SK-N-SH (cell line): ENCODE measurements around the gene TRMT112. TPM values are rescaled to one million over a fixed set of nuclear protein-coding genes. Genes with fewer than 3 reads are reported as not detected.

Source experiments
- CTCF ChIA-PET: fragments of 300-600, 350-600 bp; formaldehyde crosslinking; extraction: SDS; loops from one replicate; lab custom pipeline; 2021; lab: Yijun Ruan, JAX
- POLR2A ChIA-PET: fragments of 350-600 bp; sonication (Branson Sonifier 250); formaldehyde crosslinking; extraction: SDS; loops from one replicate; lab custom pipeline; 2020; ENCODE audit warnings: antibody characterized with exemption, inconsistent platforms; lab: Yijun Ruan, JAX
- DNase-seq: peaks from one replicate; pipeline ENCODE4 v3.0.0; 2012
- H2AFZ ChIP-seq: fragments of 200-600 bp; sonication (generic); 2 replicates; pipeline ENCODE4 v1.8.1; 2016; ENCODE audit warnings: antibody characterized with exemption, mild to moderate bottlenecking, low read depth
- H3F3A ChIP-seq: fragments of 200-600 bp; sonication (generic); replicated peaks from 2 replicates; pipeline ENCODE3; 2016; ENCODE audit warnings: antibody characterized with exemption, mild to moderate bottlenecking; ENCODE audit not compliant: insufficient read depth
- H3K27ac ChIP-seq, 2 experiments: fragments of 200-500 bp in 1 of 2; fragments of 200-600 bp in 1 of 2; sonication (Bioruptor generic) in 1 of 2; sonication (generic), shearing (Covaris generic) in 1 of 2; 2 replicates each; pipeline versions ENCODE4 v1.5.1 to v1.6.1; 2014 to 2016; ENCODE audit warnings: low read depth in 2 of 2, inconsistent platforms in 1 of 2, low read length in 1 of 2, mild to moderate bottlenecking in 1 of 2, mixed read lengths in 1 of 2
- H3K27me3 ChIP-seq: fragments of 200-600 bp; sonication (generic), shearing (Covaris generic); 2 replicates; pipeline ENCODE4 v1.6.1; 2016; ENCODE audit warnings: mixed run types; ENCODE audit not compliant: insufficient read depth
- H3K36me3 ChIP-seq, 2 experiments: fragments of 200-500 bp in 1 of 2; fragments of 200-600 bp in 1 of 2; sonication (Bioruptor generic) in 1 of 2; sonication (generic) in 1 of 2; replicated peaks in 1 of 2; 2 replicates each; pipeline versions ENCODE3 to v1.5.1; 2014 to 2016; ENCODE audit warnings: low read length in 1 of 2, mild to moderate bottlenecking in 1 of 2; ENCODE audit not compliant: insufficient read depth in 2 of 2, control insufficient read depth in 1 of 2
- H3K4me1 ChIP-seq, 2 experiments: fragments of 200-500 bp in 1 of 2; fragments of 200-600 bp in 1 of 2; sonication (Bioruptor generic) in 1 of 2; sonication (generic), shearing (Covaris generic) in 1 of 2; 2 replicates each; pipeline versions ENCODE4 v1.5.1 to v1.6.1; 2014 to 2016; ENCODE audit warnings: low read depth in 1 of 2, low read length in 1 of 2, mixed run types in 1 of 2; ENCODE audit not compliant: insufficient read depth in 2 of 2, control insufficient read depth in 1 of 2
- H3K4me2 ChIP-seq: fragments of 200-600 bp; sonication (generic), shearing (Covaris generic); 2 replicates; pipeline ENCODE4 v1.6.1; 2017; ENCODE audit warnings: mixed run types
- H3K4me3 ChIP-seq, 2 experiments: fragments of 200-500 bp in 1 of 2; fragments of 200-600 bp in 1 of 2; sonication (Bioruptor generic) in 1 of 2; sonication (generic), shearing (Covaris generic) in 1 of 2; 2 replicates each; pipeline versions ENCODE4 v1.5.1 to v1.8.1; 2014 to 2016; ENCODE audit warnings: low read depth in 2 of 2, inconsistent platforms in 1 of 2, low read length in 1 of 2, mild to moderate bottlenecking in 1 of 2, mixed read lengths in 1 of 2, moderate library complexity in 1 of 2
- H3K79me2 ChIP-seq: fragments of 200-600 bp; sonication (generic); 2 replicates; pipeline ENCODE4 v1.8.1; 2017; ENCODE audit warnings: mild to moderate bottlenecking; ENCODE audit not compliant: insufficient read depth
- H3K9ac ChIP-seq: fragments of 200-600 bp; sonication (generic); 2 replicates; pipeline ENCODE4 v1.6.1; 2017; ENCODE audit warnings: mixed run types
- H3K9me2 ChIP-seq: fragments of 200-600 bp; sonication (generic); 2 replicates; pipeline ENCODE4 v1.6.1; 2017; ENCODE audit warnings: mixed run types
- H3K9me3 ChIP-seq: fragments of 200-600 bp; sonication (generic); 2 replicates; pipeline ENCODE4 v1.6.1; 2017; ENCODE audit warnings: mixed run types, mild to moderate bottlenecking, moderate library complexity
- H4K20me1 ChIP-seq: fragments of 200-600 bp; sonication (generic); 2 replicates; pipeline ENCODE4 v1.6.1; 2017; ENCODE audit warnings: mild to moderate bottlenecking, mixed run types; ENCODE audit not compliant: insufficient read depth
- CHD2 ChIP-seq: fragments of 150-350 bp; IDR thresholded peaks from 2 replicates; pipeline ENCODE4 v1.6.1; 2018; ENCODE audit warnings: low read length; ENCODE audit not compliant: partially characterized antibody
- CTCF ChIP-seq: fragments of 200-600 bp; sonication (generic); IDR thresholded peaks from 2 replicates; pipeline ENCODE4 v1.6.1; 2017; ENCODE audit warnings: antibody characterized with exemption, mild to moderate bottlenecking, moderate library complexity
- EP300 ChIP-seq, 2 experiments: IDR thresholded peaks; 2 replicates each; pipeline versions ENCODE4 v1.4.0 to v1.6.1; 2012; ENCODE audit warnings: borderline replicate concordance in 1 of 2, low read depth in 1 of 2, low read length in 1 of 2
- FOXM1 ChIP-seq: IDR thresholded peaks from 2 replicates; pipeline ENCODE4 v1.4.0; 2012; ENCODE audit warnings: low read depth, mild to moderate bottlenecking
- GABPA ChIP-seq: IDR thresholded peaks from 2 replicates; pipeline ENCODE4 v1.4.0; 2012; ENCODE audit warnings: low read depth, mild to moderate bottlenecking
- GATA2 ChIP-seq: sonication (generic); formaldehyde crosslinking; IDR thresholded peaks from 2 replicates; pipeline ENCODE4 v1.5.0; 2020; ENCODE audit warnings: mild to moderate bottlenecking, missing genetic modification reagents
- MAX ChIP-seq: IDR thresholded peaks from 2 replicates; pipeline ENCODE4 v1.4.0; 2012; ENCODE audit warnings: low read depth
- MEF2A ChIP-seq: IDR thresholded peaks from 2 replicates; pipeline ENCODE4 v1.4.0; 2012; ENCODE audit warnings: low read depth, borderline replicate concordance
- MXI1 ChIP-seq: IDR thresholded peaks from 2 replicates; pipeline ENCODE4 v1.6.1; 2012; ENCODE audit warnings: mild to moderate bottlenecking, low read depth, low read length, improper control_type of control experiment
- POLR2AphosphoS5 ChIP-seq: IDR thresholded peaks from 2 replicates; pipeline ENCODE4 v1.6.1; 2012; ENCODE audit warnings: low read depth, low read length
- RAD21 ChIP-seq: IDR thresholded peaks from 2 replicates; pipeline ENCODE4 v1.6.1; 2012; ENCODE audit warnings: mild to moderate bottlenecking, low read length
- REST ChIP-seq: IDR thresholded peaks from 2 replicates; pipeline ENCODE4 v1.6.1; 2012; ENCODE audit warnings: mild to moderate bottlenecking, low read depth, low read length, moderate library complexity
- RXRA ChIP-seq: IDR thresholded peaks from 2 replicates; pipeline ENCODE4 v1.4.0; 2012; ENCODE audit warnings: low read depth, mild to moderate bottlenecking, borderline replicate concordance
- TCF12 ChIP-seq: IDR thresholded peaks from 2 replicates; pipeline ENCODE4 v1.4.0; 2012
- TEAD4 ChIP-seq: IDR thresholded peaks from 2 replicates; pipeline ENCODE4 v1.4.0; 2012; ENCODE audit warnings: mild to moderate bottlenecking, borderline replicate concordance; ENCODE audit not compliant: insufficient read depth
- USF1 ChIP-seq: IDR thresholded peaks from 2 replicates; pipeline ENCODE4 v1.4.0; 2012; ENCODE audit warnings: low read depth, borderline replicate concordance
- USF2 ChIP-seq: fragments of 150-350 bp; IDR thresholded peaks from 2 replicates; pipeline ENCODE4 v1.6.1; 2017; ENCODE audit warnings: antibody characterized with exemption, low read length, low read depth, borderline replicate concordance
- WGBS: methylation state at CpG from one replicate; pipeline ENCODE4 v1.1.6; 2017; ENCODE audit warnings: low lambda C conversion rate; 5-methylcytosine and 5-hydroxymethylcytosine counted together
- polyA plus RNA-seq, 3 experiments: library from polyadenylated mRNA; depleted of rRNA; stranded (reverse); fragments of >200 nt; gene quantifications; 2 replicates each; pipeline ENCODE4 v1.2.3, GENCODE V29; 2012

Gene TRMT112
- polyA plus RNA-seq, 1 of the 3 experiments (the other 2 are of a cell fraction): 699 TPM

- H3K79me2 ChIP-seq: no peaks in the 10 kb centered on the region
- no peaks in the 10 kb centered on the region for H4K20me1 ChIP-seq
- WGBS: 83% methylated on average over 13 of the region's 18 CpGs
- no peak overlapping the region for H3K4me2 ChIP-seq
- H3K4me3 ChIP-seq: no peak overlapping the region
- no peak overlapping the region for H2AFZ ChIP-seq
- POLR2A ChIA-PET: no interaction called here
- no peak for TF ChIP-seq TEAD4
- TF ChIP-seq MAX: no peak
- TF ChIP-seq POLR2AphosphoS5: no peak
- no peak for TF ChIP-seq FOXM1
- TF ChIP-seq MEF2A: no peak
- no peak for TF ChIP-seq RAD21
- no peak for TF ChIP-seq GABPA
- no peak for TF ChIP-seq USF2
- TF ChIP-seq GATA2 (CRISPR knock-in tag): no peak
- TF ChIP-seq TCF12: no peak
- no peak for TF ChIP-seq USF1
- no peak overlapping the region for H3K27ac ChIP-seq
- H3K9me3 ChIP-seq: no peaks in the 10 kb centered on the region
- H3K9ac ChIP-seq: no peak overlapping the region
- peaks cover 5% of the 10 kb centered on the region; the same call in 1 of the 2 replicates for H3K27me3 ChIP-seq
- CTCF ChIA-PET: interaction anchor here (0.9 to 1.9 kb wide), 3 partner anchors 13 to 47 kb away, joined by 3 to 12 read pairs (median 5); partner anchors contain the start of genes BAD and GPR137
- no peaks in the 10 kb centered on the region for H3K4me1 ChIP-seq
- H3K9me2 ChIP-seq: no peaks in the 10 kb centered on the region
- H3F3A ChIP-seq: peaks cover under 1% of the 10 kb centered on the region
- no peaks in the 10 kb centered on the region for H3K36me3 ChIP-seq
- DNase-seq: no peak
Observed at GRCh38 chr11:64297699-64298358, 19.5 kb downstream of the TRMT112 start.

GRCh38 chr11:64296830-64297698 lies 20.3 kb downstream of the TRMT112 start:
- Histone ChIP-seq H3K36me3 (no peaks in the 10 kb centered on the region), H3K27ac (no peak overlapping the region), H4K20me1 (no peaks in the 10 kb centered on the region), H3K9ac (no peak overlapping the region), H3F3A (no peaks in the 10 kb centered on the region)
- CTCF ChIA-PET: interaction anchor here (0.9 to 1.9 kb wide), 3 partner anchors 12 to 46 kb away, joined by 3 to 12 read pairs (median 5); partner anchors contain the start of genes BAD and GPR137
- TF ChIP-seq RXRA (no peak), FOXM1 (no peak), CHD2 (no peak), EP300 (IDR thresholded peaks at IDR 0.05; ENCODE audit: borderline replicate concordance in 1 of 2, low read depth in 1 of 2, low read length in 1 of 2) (no peak), TEAD4 (no peak), TCF12 (no peak), REST (no peak), CTCF (no peak), MXI1 (no peak)
- TF ChIP-seq, all 33 proteins: peak for 0
- Histone ChIP-seq H3K4me2 (no peak overlapping the region), H3K9me3 (no peaks in the 10 kb centered on the region), H3K4me3 (no peak overlapping the region), H2AFZ (no peak overlapping the region), H3K27me3 (peaks cover 12% of the 10 kb centered on the region), H3K79me2 (no peaks in the 10 kb centered on the region), H3K4me1 (no peaks in the 10 kb centered on the region; a peak in 1 of 4 replicates), H3K9me2 (no peaks in the 10 kb centered on the region)
- DNase-seq: no peak
- POLR2A ChIA-PET: no interaction called here
- WGBS: 83% methylated on average over 17 of the region's 34 CpGs
